NCI-H510A (cell line): ENCODE data around the gene NT5M.
"Not testable (repeated sequence)": the region's sequence is repeated elsewhere in the genome, so short reads cannot be mapped to it uniquely, and the experiment has no call there.

Experiments used
- DNase-seq: peaks from one replicate; lab custom pipeline; 2025; lab: John Stamatoyannopoulos, UW

Gene NT5M

GRCh38 chr17:17303010-17303846 is at the start of gene NT5M:
Gene NT5M (plus strand): TSS chr17:17303373. CDS start chr17:17303551, 178 bp downstream.
- peak; percentile 84 for DNase-seq

GRCh38 chr17:17253406-17253805 is 49.8 kb upstream of the NT5M start:
- DNase-seq: no peak

- DNase-seq: no peak
These were observed 49.1 kb upstream of the NT5M start for GRCh38 chr17:17254036-17254435.

GRCh38 chr17:17255689-17256088 is 47.5 kb upstream of the NT5M start:
- DNase-seq: not testable (repeated sequence)

- DNase-seq: no peak
These were observed 46.9 kb upstream of the NT5M start for GRCh38 chr17:17256316-17256715.

- DNase-seq: no peak
These were observed 45.2 kb upstream of the NT5M start for GRCh38 chr17:17258011-17258410.

- DNase-seq: no peak
These were observed 44.2 kb upstream of the NT5M start for GRCh38 chr17:17258998-17259397.

GRCh38 chr17:17264430-17264829 is 38.7 kb upstream of the NT5M start:
- peak; percentile 14 for DNase-seq

- no peak for DNase-seq
These were observed 33.0 kb upstream of the NT5M start for GRCh38 chr17:17269926-17270773.

GRCh38 chr17:17275971-17276370 is 27.2 kb upstream of the NT5M start:
- DNase-seq: no peak

GRCh38 chr17:17277431-17277830 is 25.7 kb upstream of the NT5M start:
- not testable (repeated sequence) for DNase-seq

- DNase-seq: no peak
These were observed 23.9 kb upstream of the NT5M start for GRCh38 chr17:17279316-17279715.

- DNase-seq: peak; percentile 94
These were observed 22.3 kb upstream of the NT5M start, which contains the start of gene COPS3 for GRCh38 chr17:17280613-17281549. Gene COPS3 (minus strand): TSS chr17:17281246. CDS start chr17:17281186, 60 bp downstream.

- no peak for DNase-seq
These were observed 17.2 kb upstream of the NT5M start for GRCh38 chr17:17285951-17286350.

- DNase-seq: no peak
These were observed 14.1 kb upstream of the NT5M start for GRCh38 chr17:17289086-17289485.

GRCh38 chr17:17289701-17290100 is 13.5 kb upstream of the NT5M start:
- no peak for DNase-seq

GRCh38 chr17:17295141-17295540 is 8.0 kb upstream of the NT5M start:
- no peak for DNase-seq

GRCh38 chr17:17297217-17297616 is 6.0 kb upstream of the NT5M start:
- no peak for DNase-seq

GRCh38 chr17:17298108-17298507 is 5.1 kb upstream of the NT5M start:
- DNase-seq: no peak

GRCh38 chr17:17300624-17301568 is 2.3 kb upstream of the NT5M start:
- no peak for DNase-seq

- not testable (repeated sequence) for DNase-seq
These were observed 1.5 kb upstream of the NT5M start for GRCh38 chr17:17301659-17302058.
